ENCODE results near the gene FAM222B.

FAM222B gene

GRCh38 chr17:28751600-28752366 lies 90.8 kb downstream of the FAM222B start:
- Mint-ChIP-seq H3K4me1 (peaks cover 35% of the 10 kb centered on the region), H3K27me3 (no peaks in the 10 kb centered on the region), H3K36me3 (peaks cover 33% of the 10 kb centered on the region), H3K27ac (no peak overlapping the region), H3K4me3 (no peak overlapping the region), H3K9me3 (no peaks in the 10 kb centered on the region)
- no peak for ATAC-seq

- Mint-ChIP-seq H3K9me3 (no peaks in the 10 kb centered on the region), H3K4me1 (peaks cover 40% of the 10 kb centered on the region), H3K27me3 (no peaks in the 10 kb centered on the region), H3K4me3 (peak overlapping the region; percentile 4), H3K36me3 (peaks cover 39% of the 10 kb centered on the region), H3K27ac (no peak overlapping the region)
- peak; percentile 85 for ATAC-seq
Observed at GRCh38 chr17:28750178-28751047, 92.2 kb downstream of the FAM222B start.

DNA sequence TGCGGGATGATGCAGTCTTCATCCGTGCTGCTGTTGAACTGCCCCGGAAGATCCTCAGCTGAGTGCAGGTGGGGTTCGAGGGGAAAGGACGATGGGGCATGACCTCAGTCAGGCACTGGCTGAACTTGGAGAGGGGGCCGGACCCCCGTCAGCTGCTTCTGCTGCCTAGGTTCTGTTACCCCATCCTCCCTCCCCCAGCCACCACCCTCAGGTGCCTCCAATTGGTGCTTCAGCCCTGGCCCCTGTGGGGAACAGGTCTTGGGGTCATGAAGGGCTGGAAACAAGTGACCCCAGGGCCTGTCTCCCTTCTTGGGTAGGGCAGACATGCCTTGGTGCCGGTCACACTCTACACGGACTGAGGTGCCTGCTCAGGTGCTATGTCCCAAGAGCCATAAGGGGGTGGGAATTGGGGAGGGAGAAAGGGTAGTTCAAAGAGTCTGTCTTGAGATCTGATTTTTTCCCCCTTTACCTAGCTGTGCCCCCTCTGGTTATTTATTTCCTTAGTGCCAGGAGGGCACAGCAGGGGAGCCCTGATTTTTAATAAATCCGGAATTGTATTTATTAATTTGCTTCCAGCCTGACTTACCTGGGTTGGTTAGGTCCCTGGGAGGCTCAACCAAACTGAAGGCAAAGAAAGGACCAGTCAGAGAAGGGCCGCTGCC lies 92.9 kb downstream of the FAM222B start:
- ATAC-seq: peak; percentile 1
- H3K27ac Mint-ChIP-seq: no peak overlapping the region
- peaks cover 46% of the 10 kb centered on the region for H3K36me3 Mint-ChIP-seq
- H3K27me3 Mint-ChIP-seq: no peaks in the 10 kb centered on the region
- H3K4me1 Mint-ChIP-seq: peaks cover 44% of the 10 kb centered on the region
- H3K9me3 Mint-ChIP-seq: no peaks in the 10 kb centered on the region
- H3K4me3 Mint-ChIP-seq: peak overlapping the region; percentile 95

GRCh38 chr17:28748852-28749515 lies 93.6 kb downstream of the FAM222B start:
- peak overlapping the region; percentile 93 for H3K27ac Mint-ChIP-seq
- H3K4me3 Mint-ChIP-seq: peak overlapping the region; percentile 95
- H3K36me3 Mint-ChIP-seq: peaks cover 48% of the 10 kb centered on the region
- no peak for ATAC-seq
- H3K27me3 Mint-ChIP-seq: no peaks in the 10 kb centered on the region
- H3K9me3 Mint-ChIP-seq: no peaks in the 10 kb centered on the region
- peaks cover 44% of the 10 kb centered on the region for H3K4me1 Mint-ChIP-seq

GRCh38 chr17:28747801-28748750 lies 94.5 kb downstream of the FAM222B start:
- Mint-ChIP-seq H3K9me3 (no peaks in the 10 kb centered on the region), H3K4me3 (peak overlapping the region; percentile 95), H3K4me1 (peaks cover 48% of the 10 kb centered on the region), H3K27ac (peak overlapping the region; percentile 93), H3K36me3 (peaks cover 48% of the 10 kb centered on the region), H3K27me3 (no peaks in the 10 kb centered on the region)
- no peak for ATAC-seq

- peaks cover 57% of the 10 kb centered on the region for H3K4me1 Mint-ChIP-seq
- H3K4me3 Mint-ChIP-seq: peak overlapping the region; percentile 95
Observed at GRCh38 chr17:28747051-28747691, 95.4 kb downstream of the FAM222B start.

GRCh38 chr17:28746611-28747050 lies 96.0 kb downstream of the FAM222B start:
- Mint-ChIP-seq H3K9me3 (no peaks in the 10 kb centered on the region), H3K4me3 (peak overlapping the region; percentile 95), H3K27me3 (no peaks in the 10 kb centered on the region), H3K27ac (peak overlapping the region; percentile 93), H3K36me3 (peaks cover 48% of the 10 kb centered on the region), H3K4me1 (peaks cover 62% of the 10 kb centered on the region)
- ATAC-seq: no peak

More at GRCh38 chr17:28747051-28747691, 95.4 kb downstream of the FAM222B start:
- no peak for ATAC-seq
- no peaks in the 10 kb centered on the region for H3K27me3 Mint-ChIP-seq
- peak overlapping the region; percentile 93 for H3K27ac Mint-ChIP-seq
- peaks cover 48% of the 10 kb centered on the region for H3K36me3 Mint-ChIP-seq
- no peaks in the 10 kb centered on the region for H3K9me3 Mint-ChIP-seq

GRCh38 chr17:28745786-28746411 lies 96.7 kb downstream of the FAM222B start:
- Mint-ChIP-seq H3K4me3 (peak overlapping the region; percentile 95), H3K27me3 (no peaks in the 10 kb centered on the region), H3K4me1 (peaks cover 70% of the 10 kb centered on the region), H3K9me3 (no peaks in the 10 kb centered on the region), H3K27ac (peak overlapping the region; percentile 93), H3K36me3 (peaks cover 54% of the 10 kb centered on the region)
- no peak for ATAC-seq

- Mint-ChIP-seq H3K4me1 (peaks cover 77% of the 10 kb centered on the region), H3K27ac (peak overlapping the region; percentile 93), H3K36me3 (peaks cover 61% of the 10 kb centered on the region), H3K27me3 (no peaks in the 10 kb centered on the region), H3K9me3 (no peaks in the 10 kb centered on the region), H3K4me3 (peak overlapping the region; percentile 95)
- ATAC-seq: no peak
Observed at GRCh38 chr17:28744972-28745785, 97.4 kb downstream of the FAM222B start.

DNA sequence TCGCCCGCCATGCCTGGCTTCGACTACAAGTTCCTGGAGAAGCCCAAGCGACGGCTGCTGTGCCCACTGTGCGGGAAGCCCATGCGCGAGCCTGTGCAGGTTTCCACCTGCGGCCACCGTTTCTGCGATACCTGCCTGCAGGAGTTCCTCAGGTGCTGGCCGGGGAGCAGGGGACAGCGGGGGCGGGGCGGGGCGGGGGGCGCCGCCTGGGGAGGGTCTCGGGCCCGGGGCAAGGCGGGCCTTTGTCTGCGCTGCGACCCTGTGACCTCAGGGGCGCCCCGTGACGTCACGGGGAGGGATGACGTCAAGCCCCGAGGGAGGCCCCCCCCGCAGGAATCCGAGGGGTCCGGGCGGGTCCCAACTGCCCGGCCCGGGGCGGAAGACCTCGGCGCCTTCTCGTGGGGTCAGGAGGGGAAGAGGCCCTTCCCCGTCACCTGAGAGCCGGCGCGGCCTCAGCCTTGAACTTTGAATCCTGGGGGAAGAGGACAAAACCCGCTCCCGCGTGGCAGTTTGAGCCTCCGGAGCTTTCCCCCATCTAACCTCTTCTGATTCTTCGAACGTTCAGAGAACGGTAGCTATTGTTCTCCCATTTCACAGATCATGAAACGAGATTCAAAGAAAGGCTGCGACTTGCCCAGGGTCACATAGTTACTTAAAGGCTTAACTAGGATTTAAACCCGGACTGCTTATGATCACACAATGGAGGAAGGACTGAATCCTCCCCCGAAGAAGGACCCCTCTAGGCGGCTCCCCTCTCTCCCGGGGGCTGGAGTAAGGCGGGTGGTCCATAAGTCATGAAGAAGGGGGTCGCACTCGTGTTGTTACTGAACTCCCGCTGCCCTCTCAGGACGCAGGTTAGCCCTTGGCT lies 98.3 kb downstream of the FAM222B start:
- H3K9me3 Mint-ChIP-seq: no peaks in the 10 kb centered on the region
- H3K4me3 Mint-ChIP-seq: peak overlapping the region; percentile 95
- peak; percentile 54 for ATAC-seq
- H3K4me1 Mint-ChIP-seq: peaks cover 84% of the 10 kb centered on the region
- H3K36me3 Mint-ChIP-seq: peaks cover 60% of the 10 kb centered on the region
- no peaks in the 10 kb centered on the region for H3K27me3 Mint-ChIP-seq
- peak overlapping the region; percentile 93 for H3K27ac Mint-ChIP-seq

- peaks cover 84% of the 10 kb centered on the region for H3K4me1 Mint-ChIP-seq
- no peaks in the 10 kb centered on the region for H3K9me3 Mint-ChIP-seq
- H3K36me3 Mint-ChIP-seq: peaks cover 51% of the 10 kb centered on the region
- ATAC-seq: peak; percentile 84
- no peaks in the 10 kb centered on the region for H3K27me3 Mint-ChIP-seq
- peak within 1 kb of the TSS; percentile 93 for H3K27ac Mint-ChIP-seq
- H3K4me3 Mint-ChIP-seq: peak within 1 kb of the TSS; percentile 95
Observed at GRCh38 chr17:28743243-28744103, 99.1 kb downstream of the FAM222B start, which contains the start of gene TRAF4. TRAF4 (plus strand) TSS chr17:28744011; CDS start chr17:28744113, 102 bp downstream.

All from stimulated activated memory B cell treated with anti-CD40 and anti-IgM and Interleukin-4, amounts not matched to agents 10 μg/mL and 1 μg/mL and 100 μg/mL, for 72 hours (primary cell).